HG02798 (cell line): ENCODE results near the gene KIF1A.

ENCODE experiments used
- ATAC-seq: cut with Tn5 transposase; IDR thresholded peaks from one replicate; pipeline ENCODE4 v1.9.1; 2021; ENCODE audit warnings: mild to moderate bottlenecking; ENCODE audit not compliant: unreplicated experiment, poor library complexity

The KIF1A gene

GRCh38 chr2:240806459-240806858, 13.6 kb downstream of the KIF1A start:
- no peak for ATAC-seq

GRCh38 chr2:240806006-240806405, 14.0 kb downstream of the KIF1A start:
- no peak for ATAC-seq

- no peak for ATAC-seq
Measured at GRCh38 chr2:240803191-240803590, 16.8 kb downstream of the KIF1A start.

GRCh38 chr2:240799033-240799820, 20.8 kb downstream of the KIF1A start:
- ATAC-seq, result no peak

DNA sequence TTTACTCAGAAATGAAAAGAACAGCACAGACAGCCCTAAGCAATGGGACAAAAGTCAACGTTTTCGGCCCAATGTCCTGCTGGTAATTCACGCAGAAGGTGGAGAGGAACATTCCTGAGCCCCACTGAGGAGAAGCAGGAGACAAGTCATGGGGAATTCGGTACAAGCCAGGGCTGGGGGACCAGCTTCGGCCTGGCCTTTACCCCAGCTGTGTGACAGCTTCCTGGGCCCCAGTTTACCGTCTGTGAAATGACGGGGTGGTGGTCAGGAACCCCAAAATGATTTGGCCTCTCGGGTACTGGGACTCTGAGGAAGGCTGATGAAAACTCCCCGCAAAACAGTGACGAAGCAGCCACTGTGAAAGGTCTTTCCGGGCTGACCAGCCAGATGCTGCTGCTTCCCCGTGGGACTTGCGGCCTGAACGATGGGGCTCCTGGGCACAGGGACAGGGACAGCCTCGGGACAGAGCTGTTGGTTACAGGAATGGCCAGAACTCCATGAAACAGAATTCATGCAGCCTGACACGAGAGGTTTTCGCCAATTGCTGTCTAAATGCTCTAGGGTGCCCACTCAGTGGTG, 21.6 kb downstream of the KIF1A start:
- no peak for ATAC-seq

DNA sequence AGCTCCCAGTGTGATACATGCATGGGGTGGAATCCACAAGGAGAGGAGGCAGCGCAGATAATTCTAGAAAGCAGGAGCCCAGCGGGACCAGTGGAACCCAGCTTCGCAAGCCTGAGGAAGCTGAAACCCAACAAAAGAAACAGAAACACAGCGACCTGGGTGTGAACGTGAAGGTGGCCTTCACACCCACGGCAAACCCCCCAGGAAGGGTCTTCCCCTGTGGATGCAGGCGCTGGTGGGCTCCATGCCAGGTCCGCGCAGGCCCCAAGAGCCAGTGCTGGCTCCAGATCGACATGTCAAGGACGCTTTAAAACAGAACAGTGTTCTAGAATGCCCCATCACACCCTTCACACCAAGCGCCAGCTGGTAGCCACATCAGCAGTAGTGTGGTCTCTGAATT, 22.1 kb downstream of the KIF1A start:
- ATAC-seq, result no peak

GRCh38 chr2:240797500-240797895, 22.5 kb downstream of the KIF1A start:
- ATAC-seq, result no peak

DNA sequence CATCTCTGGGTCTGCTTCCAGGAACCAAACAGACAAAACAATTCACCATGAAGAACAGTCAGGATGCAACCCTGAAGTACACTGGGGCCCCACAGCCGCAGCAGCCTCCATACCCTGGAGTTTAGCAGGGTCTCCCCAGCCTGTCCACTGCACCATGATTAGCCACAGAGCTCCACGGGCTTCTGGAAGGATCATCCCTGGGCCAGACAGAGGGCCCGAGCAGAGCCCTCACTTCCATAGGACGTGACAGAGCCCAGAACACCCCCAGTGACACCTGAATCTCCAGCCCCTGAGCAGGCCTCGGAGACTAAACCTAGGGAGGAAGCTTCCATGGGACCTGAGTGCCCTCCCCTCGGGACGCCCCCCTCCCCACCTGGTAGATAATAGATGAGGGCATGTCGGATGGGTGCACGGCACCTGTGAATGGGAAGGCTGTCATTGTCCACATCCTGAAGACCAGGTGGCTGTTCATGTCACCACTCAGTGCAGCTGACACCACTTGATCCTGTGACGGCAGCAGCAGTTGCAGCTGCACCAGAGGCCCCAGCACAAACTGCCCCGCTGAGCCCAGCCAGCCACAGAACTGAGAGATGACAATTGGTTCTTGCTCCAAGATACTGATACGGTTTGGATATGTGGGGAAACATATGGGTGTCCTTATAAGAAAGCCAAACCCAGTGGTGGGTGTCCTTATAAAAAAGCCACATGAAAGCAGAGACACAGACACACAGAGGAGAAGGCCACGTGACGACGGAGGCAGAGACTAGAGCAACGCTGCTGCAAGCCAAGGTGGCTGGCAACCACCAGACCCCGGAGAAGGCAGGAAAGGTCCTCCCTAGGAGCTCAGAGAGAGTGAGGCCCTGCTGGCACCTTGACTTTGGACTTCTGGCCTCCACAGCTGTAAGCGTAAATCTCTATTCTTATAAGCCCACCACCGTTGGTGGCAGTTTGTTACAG, 23.2 kb downstream of the KIF1A start:
- no peak for ATAC-seq

DNA sequence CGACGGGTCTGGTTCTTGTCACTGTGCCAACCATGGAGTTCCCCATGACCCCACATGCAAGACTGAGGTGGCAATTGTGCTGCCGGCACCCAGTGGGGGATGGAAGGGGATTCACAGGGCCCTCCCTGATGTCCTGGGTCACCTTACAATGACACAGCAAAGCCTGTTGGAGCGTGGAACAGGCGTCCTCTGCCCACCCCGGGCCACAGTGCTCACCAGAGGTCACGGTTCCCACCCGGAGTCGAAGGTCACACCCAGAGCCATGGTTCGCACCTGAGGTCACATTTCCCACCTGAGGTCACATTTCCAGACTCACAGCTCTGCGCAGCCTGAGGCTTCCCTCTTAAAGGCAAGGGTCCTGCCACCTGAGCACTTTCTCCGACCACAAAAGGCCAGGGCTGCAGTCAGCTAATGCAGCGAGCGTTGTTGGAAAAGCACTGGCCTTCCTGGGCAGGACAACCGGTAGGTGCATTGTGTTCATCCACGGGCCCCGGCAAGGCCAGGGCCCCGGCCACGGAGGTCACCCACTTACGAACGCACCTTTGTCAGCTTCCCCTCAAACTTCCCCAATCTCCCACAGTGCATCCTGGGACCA, 24.0 kb downstream of the KIF1A start:
- ATAC-seq, result no peak

DNA sequence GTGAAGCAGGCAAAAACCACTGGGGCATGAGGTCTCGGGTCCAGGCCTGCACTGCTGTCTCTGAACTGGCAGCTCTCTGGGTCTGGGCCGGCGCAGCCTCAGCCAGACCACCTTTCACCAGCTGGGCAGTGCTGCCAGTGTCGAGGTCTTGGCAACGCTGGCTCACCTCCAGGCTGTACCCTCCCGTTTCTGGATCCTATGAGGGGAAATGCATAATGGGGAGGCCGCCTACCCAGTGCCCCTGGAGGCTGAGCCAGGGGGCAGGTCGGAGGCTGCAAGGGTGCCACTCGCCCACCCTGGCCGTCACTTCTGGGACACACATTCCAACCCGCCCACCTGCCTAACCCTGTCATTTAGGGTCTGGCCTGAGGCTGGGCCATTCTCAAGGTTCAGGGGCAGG, 24.6 kb downstream of the KIF1A start:
- no peak for ATAC-seq

DNA sequence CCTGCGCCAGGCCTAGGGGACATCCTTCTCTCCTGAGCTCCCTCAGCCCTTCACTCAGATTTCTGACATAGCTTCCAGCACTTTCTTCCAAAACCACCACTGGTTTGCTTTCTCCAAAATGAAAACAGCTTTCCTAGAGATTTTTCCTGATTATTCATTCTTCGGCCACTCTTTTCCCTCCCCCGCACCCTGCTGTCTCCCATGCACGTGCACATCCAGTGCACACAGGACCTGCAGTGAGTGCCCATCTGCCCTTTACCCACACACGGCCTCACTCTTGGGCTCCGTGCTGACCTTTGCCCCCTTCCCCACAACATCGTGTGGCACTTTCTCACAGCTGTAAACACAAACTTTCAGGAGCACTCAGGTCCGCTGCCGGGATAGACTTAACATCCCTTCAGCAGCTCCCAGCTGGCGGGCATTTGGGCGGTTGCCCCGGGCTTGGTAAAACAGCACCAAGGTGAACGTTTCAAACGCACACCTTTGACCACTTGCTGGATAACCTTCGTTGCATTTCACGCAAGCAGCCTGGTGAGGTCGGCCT, 25.8 kb downstream of the KIF1A start:
- no peak for ATAC-seq

DNA sequence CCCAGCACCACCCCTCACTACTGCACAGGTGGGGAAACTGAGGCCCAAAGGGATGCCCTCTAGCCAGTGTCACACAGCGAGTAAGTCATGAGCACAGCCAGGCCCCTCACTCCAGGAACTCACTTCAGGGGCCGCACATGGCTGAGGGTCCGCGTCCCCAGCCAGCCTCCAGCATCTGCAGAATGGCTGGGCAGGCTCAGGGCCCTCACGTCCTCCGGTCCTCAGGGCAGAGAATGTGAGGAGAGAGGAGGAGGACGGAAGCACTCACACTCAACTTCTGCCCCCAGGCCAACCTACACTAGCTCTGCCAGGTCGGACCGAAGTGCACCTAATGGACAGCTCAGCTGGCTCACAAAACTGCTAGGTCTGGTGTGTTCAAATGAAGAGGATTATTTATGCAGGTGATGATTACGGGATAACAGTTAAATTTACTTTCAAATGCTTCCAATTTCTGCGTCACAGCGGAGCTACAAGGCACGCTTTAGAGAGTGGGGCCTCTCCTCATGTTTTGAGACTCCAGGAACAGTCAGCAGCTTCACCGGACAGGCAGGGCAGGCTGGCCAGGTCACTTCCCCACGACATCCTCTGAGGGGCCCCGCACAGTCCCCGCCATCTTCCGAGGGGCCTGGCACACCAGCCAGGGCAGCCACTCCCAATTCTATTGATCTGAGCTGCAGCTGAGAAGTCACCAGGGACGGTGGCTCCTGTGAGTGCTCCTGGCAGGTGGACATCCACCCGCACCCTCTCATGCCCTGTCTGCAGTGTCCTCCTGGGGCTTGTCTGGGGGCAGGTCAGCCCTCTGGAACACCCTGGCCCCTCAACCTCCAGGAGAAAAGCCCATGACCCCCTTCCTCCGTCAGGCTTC, 26.5 kb downstream of the KIF1A start:
- no peak for ATAC-seq

DNA sequence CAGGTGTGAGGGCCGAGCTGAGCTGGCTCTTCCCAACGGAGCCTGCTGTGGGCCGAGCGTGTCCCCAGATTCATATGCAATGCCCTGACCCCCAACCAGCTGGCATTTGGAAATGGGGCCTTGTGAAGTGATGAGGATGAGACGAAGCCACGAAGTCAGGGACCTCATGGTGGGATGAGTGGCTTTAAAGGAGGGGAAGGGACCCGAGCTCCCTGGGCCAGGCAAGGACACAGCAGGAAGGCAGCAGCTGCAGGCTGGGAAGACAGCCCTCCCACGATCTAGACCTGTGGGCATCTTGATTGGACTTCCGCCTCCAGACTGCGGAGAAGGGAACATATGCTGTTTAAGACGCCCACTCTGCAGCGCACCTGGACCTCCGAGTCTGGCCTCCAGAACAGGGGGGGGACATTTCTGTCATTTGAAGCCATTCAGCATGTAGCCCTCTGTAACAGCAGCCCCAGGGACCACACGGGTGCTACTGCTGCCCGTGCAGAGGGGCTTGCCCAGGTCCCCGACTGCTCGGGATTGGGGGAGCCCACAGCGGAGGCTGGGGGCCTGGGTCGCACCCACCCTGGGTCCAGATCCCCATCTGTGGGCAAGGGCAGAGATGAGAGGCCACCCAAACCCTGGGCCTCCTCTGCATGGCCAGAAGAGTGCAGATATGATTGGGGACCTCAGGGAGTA, 27.2 kb downstream of the KIF1A start:
- no peak for ATAC-seq

DNA sequence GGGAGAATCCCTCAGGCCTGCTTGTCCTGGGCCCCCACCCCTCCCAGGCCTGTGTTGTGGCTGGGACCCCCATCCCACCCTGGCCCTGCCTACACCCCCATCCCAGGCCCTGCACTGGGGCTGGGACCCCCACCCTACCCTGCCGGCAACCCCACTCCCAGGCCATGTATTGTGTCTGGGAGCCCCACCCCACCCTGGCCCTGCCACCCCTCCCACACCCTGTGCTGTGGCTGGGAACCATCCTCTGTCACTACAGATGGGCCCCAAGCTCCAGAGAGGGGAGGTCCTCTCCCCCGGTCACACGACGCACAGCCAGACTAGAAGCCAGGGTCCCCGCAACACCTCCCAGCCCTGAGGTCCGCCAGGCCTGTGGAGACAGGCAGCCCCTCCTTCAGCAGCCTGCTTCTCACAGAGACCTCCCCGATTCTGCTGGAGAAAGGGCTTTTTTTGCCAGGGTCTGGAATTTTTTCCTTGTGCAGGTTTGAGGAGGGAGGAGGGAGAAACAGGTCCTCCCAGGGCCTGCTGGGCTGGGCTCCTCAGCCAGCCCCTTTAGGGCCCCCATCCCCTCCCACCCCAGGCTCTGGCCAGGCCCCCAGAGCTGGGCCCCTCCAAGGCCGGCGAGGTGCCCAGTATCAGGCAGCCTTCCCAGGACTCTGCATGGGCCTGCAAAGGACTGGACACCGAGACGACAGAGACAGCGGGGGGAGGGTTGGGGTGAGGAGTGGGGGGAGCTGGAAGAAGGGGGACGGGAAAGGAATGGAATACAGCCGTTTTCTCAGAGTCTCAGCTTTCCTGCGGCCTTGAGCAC, 28.0 kb downstream of the KIF1A start:
- no peak for ATAC-seq

DNA sequence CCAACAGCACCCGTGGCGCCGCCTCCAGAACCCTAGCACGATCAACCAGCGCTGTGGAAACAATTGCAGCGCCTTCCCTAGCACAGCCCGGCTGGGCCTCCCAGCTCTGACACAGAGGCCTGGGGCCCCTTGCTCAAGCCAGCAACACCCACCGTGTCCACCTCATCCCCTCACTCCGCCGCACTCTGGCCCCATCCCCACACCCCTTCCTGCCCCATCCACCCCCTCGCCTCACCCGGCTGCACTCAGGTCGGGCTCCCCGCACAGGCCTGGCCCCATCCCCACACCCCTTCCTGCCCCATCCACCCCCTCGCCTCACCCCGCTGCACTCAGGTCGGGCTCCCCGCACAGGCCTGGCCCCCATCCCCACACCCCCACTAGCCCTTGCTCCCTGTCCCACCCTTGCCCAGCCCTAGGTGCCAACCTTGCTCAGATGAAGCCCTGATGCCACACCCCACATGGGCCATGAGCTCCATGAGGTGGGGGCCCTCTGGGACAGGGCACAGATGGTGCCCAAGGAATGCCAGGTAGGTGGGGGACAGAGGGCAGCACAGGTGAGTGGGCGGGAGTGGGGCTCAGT, 28.7 kb downstream of the KIF1A start:
- no peak for ATAC-seq

- no peak for ATAC-seq
Measured at GRCh38 chr2:240790370-240791220, 29.4 kb downstream of the KIF1A start.
